IPS-18c (cell line): Measurements from ENCODE around the gene ATF5.
A peak's percentile ranks its signal among the peaks of the same experiment; 100 is the strongest.
"Not testable (repeated sequence)": the region's sequence is repeated elsewhere in the genome, so short reads cannot be mapped to it uniquely, and the experiment has no call there.

ENCODE experiments used
- H3K4me3 ChIP-seq: 2 replicates; pipeline ENCODE4 v1.7.0; 2013; ENCODE audit warnings: low read depth, mild to moderate bottlenecking, low read length, moderate library complexity; ENCODE audit not compliant: insufficient read depth
- H3K9me3 ChIP-seq: one replicate; pipeline ENCODE4 v1.6.1; 2013; ENCODE audit warnings: mild to moderate bottlenecking, low read length, moderate library complexity; ENCODE audit not compliant: control insufficient read depth, insufficient read depth

Gene ATF5

DNA sequence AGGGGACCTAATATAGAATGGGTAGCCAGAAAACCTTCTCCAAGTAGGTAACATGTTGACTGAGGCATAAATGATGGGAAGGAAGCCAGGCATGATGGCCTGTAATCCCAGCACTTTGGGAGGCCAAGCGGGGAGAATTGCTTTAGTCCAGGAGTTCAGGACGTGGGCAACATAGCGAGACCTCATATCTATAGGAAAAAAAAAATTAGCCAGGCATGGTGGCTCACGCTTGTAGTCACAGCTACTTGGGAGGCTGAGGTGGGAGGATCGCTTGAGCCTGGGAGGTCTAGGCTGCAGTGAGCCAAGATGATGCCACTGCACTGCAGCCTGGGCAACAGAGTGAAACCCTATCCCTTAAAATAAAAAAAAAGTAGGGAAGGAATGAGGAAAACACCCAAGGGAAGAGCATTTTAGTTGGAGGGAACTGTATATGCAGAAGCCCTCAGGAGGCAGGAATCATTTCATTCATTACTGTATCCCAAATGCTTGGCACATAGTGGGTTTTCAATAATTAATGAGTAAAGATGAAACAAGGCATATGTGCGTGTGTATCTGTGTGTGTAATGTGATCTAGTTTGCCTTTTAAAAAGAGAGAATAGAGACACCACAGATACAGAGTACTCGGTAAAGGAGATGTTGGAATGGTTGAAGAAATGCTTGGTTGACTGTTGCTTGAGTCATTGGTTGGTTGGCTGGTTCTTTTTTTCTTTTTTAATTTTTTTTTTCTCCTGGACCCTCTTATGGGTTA lies 2.5 kb downstream of the ATF5 start:
- Histone ChIP-seq H3K9me3 (peaks cover 3% of the 10 kb centered on the region), H3K4me3 (no peak overlapping the region)

DNA sequence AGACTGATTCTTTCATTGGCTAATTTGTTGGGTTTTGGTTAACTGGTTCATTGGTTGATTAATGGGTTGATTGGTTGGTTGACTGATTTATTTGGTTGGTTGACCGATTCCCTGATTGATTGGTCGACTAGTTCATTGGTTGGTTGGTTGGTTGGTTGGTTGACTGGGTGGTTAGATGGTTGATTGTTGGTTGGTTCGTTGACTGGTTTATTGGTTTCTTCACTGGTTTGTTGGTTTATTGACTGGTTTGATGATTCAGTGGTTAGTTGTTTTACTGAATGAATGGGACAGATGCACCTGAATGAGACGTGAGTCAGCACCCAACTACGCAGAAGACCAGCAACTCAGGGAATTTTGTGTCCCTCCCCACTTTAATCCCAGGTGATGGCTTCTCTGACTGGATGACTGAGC lies 3.0 kb downstream of the ATF5 start:
- H3K4me3 ChIP-seq, result no peak overlapping the region
- peaks cover 3% of the 10 kb centered on the region for H3K9me3 ChIP-seq

DNA sequence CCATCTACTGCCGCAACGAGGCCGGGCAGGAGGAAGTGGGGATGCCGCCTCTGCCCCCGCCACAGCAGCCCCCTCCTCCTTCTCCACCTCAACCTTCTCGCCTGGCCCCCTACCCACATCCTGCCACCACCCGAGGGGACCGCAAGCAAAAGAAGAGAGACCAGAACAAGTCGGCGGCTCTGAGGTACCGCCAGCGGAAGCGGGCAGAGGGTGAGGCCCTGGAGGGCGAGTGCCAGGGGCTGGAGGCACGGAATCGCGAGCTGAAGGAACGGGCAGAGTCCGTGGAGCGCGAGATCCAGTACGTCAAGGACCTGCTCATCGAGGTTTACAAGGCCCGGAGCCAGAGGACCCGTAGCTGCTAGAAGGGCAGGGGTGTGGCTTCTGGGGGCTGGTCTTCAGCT lies 3.7 kb downstream of the ATF5 start:
- H3K4me3 ChIP-seq, result no peak overlapping the region

DNA sequence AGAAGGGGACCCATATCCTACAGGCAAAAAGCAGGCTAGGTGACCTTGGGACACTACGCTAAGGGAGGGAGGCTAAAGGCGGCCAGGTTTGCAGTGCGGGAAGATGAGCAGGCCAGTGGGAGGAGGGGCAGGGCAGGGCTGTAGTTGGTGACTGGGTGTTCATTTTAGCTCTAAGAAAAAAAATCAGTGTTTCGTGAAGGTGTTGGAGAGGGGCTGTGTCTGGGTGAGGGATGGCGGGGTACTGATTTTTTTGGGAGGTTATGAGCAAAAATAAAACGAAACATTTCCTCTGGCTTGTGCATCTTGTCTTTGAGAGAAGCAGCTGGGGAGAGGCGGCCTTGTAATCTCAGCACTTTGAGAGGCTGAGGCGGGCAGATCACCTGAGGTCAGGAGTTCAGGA lies 4.6 kb downstream of the ATF5 start:
- peaks cover 5% of the 10 kb centered on the region for H3K9me3 ChIP-seq
- no peak overlapping the region for H3K4me3 ChIP-seq

More for the DNA sequence above, 3.7 kb downstream of the ATF5 start:
- peaks cover 3% of the 10 kb centered on the region for H3K9me3 ChIP-seq

DNA sequence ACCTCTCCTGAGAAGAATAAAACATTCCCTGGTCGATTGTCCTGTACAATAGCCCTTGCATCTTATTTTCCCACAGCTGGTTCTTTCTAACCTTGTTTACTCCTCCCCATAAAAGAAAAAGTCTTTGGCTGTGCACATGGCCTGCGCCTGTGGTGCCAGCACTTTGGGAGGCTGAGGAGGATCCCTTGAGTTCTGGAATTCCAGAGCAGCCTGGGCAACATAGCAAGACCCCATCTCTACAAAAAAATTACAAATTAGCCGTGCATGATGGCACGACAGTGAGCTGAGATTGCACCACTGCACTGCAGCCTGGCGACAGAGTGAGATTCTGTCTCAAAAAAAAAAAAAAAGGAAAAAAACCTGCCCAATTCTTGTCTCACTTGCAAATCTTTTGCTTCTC lies 7.5 kb downstream of the ATF5 start:
- Histone ChIP-seq H3K4me3 (no peak overlapping the region), H3K9me3 (peaks cover 2% of the 10 kb centered on the region)

DNA sequence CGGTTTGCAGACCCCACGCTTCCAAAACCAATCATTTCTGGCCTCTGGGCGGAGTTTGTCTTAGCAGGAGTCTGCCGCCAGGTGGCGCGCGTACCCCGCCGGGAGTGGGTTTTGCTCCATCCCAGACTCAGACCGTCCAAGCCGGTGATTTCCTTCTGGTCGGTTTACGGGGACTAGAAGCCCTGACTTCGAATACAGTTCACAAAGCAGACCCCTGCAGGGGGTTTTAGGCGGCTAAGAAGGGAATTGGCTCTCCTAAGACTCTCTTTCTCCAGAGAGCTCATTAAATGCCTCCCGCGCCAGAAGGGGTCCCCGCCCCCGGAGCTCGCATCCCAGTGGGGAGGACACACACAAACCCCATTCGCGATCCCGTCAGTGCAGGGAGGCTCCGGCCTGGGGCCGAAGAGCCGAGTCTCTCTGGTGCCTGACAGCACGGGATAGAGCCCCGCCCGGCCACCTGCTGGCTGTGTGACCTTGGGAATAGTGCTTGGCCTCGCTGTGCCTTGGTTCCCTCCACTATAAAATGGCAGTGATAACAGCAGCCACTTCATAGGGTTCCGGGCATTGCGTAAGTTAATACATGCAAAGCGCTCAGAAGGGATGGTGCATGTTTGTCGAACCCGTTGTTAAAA lies 8.9 kb downstream of the ATF5 start:
- Histone ChIP-seq H3K9me3 (peaks cover 2% of the 10 kb centered on the region), H3K4me3 (peak overlapping the region; percentile 32)

DNA sequence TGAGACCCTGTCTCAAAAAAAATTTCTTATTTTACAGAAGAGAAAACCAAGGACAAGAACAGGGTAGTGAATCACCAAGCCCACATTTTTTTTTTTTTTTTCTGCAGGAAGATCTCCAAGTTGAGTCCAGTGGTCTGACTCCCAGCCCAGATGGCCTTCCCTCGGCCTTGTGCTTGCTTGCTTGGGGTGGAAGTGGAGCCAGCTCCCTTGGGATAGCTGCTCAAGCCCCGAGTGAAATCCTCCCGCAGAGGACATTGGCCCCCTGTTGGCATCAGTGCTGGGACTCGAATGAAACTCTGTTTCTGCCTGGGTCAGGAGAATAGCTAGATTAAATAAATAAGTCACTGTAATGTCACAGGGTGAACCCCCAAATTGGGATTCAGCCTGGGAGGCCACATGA lies 9.7 kb downstream of the ATF5 start:
- peaks cover 2% of the 10 kb centered on the region for H3K9me3 ChIP-seq
- no peak overlapping the region for H3K4me3 ChIP-seq

DNA sequence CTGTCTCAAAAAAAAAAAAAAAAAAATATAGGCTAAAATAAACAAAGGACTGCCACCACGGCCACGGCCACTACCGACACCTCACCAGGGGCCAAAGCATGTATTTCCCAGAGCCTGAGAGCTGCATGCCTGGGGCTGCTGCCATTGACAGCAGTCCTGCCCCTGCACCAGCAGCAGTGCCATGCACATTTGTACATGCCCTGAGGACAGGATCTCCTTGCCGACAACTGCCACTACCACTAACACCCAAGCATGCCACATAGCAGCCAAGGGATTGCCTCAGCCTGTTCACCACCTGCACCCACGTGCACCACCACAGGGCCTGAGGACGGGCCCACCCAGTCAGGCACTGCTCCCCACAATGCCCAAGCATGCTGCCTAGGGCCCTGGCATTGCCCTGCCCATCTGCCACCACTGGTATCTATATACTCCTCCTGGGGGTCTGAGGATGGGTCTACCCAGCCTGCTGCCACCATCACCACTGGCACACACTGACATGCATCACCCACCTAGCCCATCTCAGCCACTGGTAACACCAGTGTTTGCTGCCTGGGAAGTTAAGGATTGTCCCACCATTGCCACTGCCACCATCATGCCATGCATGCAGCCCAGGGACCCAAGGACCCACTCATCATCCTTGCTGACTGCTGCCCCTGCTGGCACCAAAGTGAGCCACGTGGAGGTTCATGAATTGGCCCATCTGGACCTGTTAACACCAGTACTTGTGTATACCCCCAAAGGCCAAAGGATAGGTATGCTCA lies 10.9 kb downstream of the ATF5 start:
- H3K4me3 ChIP-seq, result no peak overlapping the region

DNA sequence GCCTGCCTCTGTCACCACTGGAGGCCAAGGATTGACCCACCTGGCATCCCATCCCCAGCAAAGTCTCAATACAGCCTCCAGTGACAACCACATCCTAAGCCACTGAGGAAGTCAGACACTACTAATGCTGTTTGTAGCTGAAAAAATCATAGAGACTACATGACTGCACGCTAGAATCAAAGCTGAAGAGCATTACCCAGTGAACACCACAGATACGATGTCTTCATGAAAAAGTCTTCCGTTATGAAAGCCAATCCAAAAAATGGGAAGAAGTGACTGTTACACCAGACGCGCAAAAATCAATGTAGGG lies 11.4 kb downstream of the ATF5 start:
- Histone ChIP-seq H3K9me3 (peaks cover 2% of the 10 kb centered on the region), H3K4me3 (no peak overlapping the region)

More for the DNA sequence above, 10.9 kb downstream of the ATF5 start:
- peaks cover 2% of the 10 kb centered on the region for H3K9me3 ChIP-seq

DNA sequence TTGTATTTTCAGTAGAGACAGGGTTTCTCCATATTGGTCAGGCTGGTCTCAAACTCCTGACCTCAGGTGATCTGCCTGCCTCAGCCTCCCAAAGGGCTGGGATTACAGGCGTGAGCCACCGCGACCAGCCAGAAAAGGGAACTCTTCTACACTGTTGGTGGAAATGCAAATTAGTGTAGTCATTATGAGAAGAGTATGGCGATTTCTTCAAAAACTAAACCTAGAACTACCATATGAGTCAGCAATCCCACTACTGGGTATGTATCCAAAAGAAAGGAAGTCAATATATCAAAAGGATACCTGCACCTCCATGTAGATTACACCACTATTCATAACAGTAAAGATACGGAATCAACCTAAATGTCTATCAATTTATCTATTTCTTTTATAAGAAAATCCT lies 15.6 kb downstream of the ATF5 start:
- H3K9me3 ChIP-seq, H3K4me3 ChIP-seq: not testable (repeated sequence)

DNA sequence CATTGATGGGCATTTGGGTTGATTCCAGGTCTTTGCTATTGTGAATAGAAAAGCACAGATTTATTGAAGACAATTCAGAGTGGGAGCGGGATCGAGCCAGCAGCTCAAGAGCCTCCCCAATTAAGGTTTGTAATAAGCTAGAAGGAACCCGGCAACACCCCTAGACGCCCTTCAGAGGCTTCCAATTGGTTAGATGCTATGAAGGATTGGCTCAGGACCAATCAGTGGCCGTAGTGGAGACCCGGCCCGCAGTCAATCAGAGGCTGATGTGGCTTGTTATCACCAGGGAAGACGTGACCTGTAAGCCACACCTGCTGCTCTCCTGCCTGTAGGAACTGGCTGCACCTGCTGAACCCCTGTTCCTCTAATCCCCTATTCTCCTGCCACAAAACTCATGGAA lies 17.4 kb downstream of the ATF5 start:
- no peak overlapping the region for H3K4me3 ChIP-seq
- no peaks in the 10 kb centered on the region for H3K9me3 ChIP-seq

DNA sequence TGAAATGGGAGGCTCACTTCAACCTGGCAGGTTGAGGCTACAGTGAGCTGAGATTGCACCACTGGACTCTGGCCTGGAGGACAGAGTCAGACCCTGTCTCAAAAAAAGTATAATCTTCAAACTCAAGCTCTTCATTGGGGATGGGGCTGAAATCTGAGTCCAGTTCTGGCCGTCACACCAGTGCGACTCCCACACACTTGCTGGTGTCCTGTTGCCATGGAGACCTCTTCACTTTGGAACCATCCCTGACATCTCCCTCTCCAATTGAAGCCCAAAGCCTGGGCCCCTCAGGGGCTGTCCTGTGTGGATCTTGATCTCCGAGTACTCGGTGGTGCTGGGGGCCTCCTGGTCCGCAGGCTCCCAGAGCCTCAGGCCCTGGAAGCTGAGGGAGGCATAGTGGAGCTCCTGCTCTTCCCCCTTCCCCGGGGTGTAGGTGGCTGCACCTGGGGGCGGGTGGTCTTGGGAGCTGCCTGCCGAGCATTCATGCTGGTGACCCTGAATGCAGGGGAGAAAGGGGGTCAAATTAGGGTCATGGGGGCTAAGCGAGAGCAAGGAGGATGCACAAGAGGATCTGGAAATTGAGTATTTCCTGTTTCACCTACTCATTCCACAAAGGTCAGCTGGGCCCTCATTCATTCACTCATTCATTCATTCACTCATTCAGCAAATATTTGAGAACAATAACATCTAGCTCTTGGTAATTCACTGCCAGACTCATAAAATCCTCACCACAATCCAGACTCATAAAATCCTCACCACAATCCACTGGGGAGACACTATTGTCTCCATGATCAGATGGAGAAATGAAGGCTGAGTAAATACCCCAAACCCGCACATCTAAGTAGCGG lies 21.0 kb downstream of the ATF5 start:
- Histone ChIP-seq H3K9me3 (no peaks in the 10 kb centered on the region), H3K4me3 (no peak overlapping the region)

DNA sequence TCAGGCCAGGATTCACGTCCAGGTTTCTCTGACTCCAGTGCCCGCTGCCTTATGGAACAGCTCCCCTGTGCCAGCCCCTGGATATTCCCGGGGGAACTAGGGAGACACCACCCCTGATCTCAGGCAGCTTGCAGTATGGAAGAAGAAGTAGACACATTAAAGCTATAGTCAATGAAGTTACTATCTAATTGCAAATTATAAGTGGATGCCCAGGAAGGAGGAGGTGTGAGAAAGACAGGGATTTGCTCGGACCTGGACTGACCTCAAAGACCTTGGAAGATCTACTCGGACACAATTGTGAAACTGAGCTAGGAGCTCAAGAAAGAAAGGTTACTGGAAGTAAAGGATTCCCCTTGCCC lies 21.6 kb downstream of the ATF5 start:
- Histone ChIP-seq H3K4me3 (no peak overlapping the region), H3K9me3 (no peaks in the 10 kb centered on the region)

DNA sequence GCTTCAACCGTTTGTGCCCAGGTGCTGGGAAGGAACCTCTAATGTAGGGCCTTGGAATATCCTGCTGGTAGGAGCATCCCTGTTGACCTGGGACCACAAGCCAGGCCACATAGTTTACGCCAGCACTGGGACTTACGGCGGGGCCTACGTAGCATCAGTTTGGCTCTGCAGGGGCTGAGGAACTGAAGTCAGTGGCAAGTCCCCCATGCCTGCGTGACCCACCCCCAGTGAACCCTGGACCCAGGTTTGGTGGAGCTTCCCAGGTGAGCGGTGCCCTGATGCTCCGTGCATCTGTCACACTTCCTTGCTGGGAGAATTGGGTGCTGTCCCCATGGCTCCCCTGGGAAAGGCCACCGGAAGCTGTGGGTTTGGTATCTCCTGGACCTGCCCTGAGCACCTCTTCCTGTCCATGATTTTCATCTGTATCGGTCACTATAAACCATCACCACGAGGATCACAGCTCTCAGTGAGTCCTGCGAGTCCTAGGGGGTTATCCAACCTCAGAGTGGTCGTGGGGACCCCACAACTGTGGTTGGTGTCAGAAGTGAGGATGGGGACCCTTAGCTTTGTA lies 22.0 kb downstream of the ATF5 start:
- H3K4me3 ChIP-seq, result no peak overlapping the region
- no peaks in the 10 kb centered on the region for H3K9me3 ChIP-seq

DNA sequence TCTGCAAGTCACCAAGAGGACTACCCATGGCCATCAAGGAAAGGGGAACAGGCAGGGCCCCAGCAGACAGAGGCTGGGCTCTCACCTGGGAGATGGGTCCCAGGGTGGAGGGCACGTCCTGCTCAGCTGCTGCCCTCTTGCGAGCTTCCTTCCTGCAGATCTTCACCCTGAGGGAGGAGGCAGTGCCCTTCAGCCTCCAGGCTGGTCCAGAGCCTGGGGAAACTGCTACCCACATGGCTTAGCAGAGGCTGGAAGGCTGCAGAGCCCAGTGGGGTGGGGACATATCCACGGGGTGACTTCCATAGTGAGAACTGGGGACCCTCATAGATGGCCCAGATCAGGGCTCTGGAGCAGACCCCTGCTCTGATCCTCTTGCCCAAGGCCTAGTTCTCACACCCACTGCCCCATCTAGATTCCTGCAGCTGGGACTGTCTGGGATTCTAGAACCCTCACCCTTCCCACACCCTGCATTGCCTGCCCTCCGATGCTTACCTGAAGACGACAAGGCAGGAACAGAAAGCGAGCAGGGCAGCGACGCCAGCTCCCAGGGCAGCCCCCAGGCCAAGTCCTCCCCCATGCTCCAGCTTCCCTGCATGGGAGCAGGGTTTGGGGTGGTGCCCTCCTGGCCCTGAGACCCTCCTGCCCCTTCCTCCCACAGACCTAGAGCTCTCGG lies 22.9 kb downstream of the ATF5 start:
- no peaks in the 10 kb centered on the region for H3K9me3 ChIP-seq
- no peak overlapping the region; the same call in 1 of the 2 replicates for H3K4me3 ChIP-seq

DNA sequence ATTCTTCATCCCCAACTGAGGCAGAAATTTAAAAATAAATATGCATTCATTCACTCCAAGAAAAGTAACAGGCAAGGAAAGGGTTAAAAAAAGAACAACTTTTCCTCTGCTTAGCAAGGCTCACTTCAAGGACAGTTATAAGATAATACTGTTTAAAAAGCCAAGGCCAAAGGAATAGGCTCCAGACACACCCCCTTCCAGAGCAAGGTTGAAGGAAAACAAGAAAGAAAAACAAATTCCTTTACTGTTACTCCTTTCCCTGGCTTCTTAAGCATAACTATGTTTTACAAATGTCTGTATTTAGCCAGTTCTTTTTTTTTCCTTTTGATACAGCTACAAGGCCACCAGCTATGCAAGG lies 23.5 kb downstream of the ATF5 start:
- Histone ChIP-seq H3K9me3 (no peaks in the 10 kb centered on the region), H3K4me3 (no peak overlapping the region)

DNA sequence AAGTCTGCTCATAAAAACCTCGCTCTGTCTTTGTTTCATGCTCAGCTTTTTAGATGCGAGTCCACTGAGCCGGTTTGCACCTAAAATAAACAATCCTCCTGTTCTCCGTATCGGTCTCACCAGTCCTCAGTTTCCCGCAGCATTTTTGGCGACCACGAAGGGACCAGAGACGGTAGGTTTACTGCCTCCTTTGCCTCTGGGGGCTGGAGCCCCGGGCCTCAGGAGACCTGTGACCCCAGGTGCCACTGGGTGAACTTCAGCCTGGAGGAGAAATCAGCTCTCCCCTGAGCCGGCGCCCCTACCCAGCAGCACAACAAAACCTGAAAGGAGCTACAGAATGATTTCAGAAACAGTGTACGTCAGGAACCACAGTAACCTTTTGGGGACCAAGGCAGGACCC lies 23.9 kb downstream of the ATF5 start:
- Histone ChIP-seq H3K9me3 (no peaks in the 10 kb centered on the region), H3K4me3 (no peak overlapping the region)
